HUES64 (cell line): ENCODE data around the gene GIT2.

Source experiments
- H3K27ac ChIP-seq: 2 replicates; pipeline ENCODE4 v1.7.0; 2013; ENCODE audit warnings: low read depth, low read length, inconsistent platforms
- H3K27me3 ChIP-seq: 2 replicates; pipeline ENCODE4 v1.6.1; 2013; ENCODE audit warnings: mild to moderate bottlenecking, low read length; ENCODE audit not compliant: insufficient read depth
- H3K36me3 ChIP-seq: 2 replicates; pipeline ENCODE4 v1.6.1; 2013; ENCODE audit warnings: mild to moderate bottlenecking, low read length; ENCODE audit not compliant: insufficient read depth
- H3K4me1 ChIP-seq: 2 replicates; pipeline ENCODE4 v1.6.1; 2013; ENCODE audit warnings: mild to moderate bottlenecking, low read length, moderate library complexity; ENCODE audit not compliant: insufficient read depth
- H3K4me3 ChIP-seq: 2 replicates; pipeline ENCODE4 v1.5.1; 2013; ENCODE audit warnings: mild to moderate bottlenecking, low read length, moderate library complexity
- H3K9ac ChIP-seq: 2 replicates; pipeline ENCODE4 v1.6.1; 2013; ENCODE audit warnings: mild to moderate bottlenecking, low read depth, low read length
- H3K9me3 ChIP-seq: 2 replicates; pipeline ENCODE4 v1.6.1; 2013; ENCODE audit warnings: low read depth, low read length; ENCODE audit not compliant: insufficient read depth
- WGBS: fragments of 150-250, 120-280 bp; methylation state at CpG from one replicate; pipeline ENCODE4 v1.1.7; 2013; ENCODE audit warnings: missing lambda C conversion rate; 5-methylcytosine and 5-hydroxymethylcytosine counted together

The GIT2 gene

DNA sequence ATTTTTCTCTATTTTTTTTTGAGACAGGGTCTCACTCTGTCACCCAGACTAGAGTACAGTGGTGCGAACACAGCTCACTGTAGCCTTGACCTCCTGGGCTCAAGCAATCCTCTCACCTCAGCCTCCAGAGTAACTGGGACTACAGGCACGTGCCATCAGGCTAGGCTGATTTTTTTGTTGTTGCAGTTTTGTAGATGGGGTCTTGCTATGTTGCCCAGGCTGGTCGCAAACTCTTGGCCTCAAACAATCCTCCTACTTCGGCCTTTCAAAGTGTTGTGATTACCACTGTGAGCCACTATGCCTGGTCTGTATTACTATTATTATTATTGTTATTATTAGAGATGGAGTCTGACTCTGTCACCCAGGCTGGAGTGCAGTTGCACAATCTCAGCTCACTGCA lies 23.3 kb downstream of the GIT2 start:
- H3K9me3 ChIP-seq: no peaks in the 10 kb centered on the region
- no peak overlapping the region for H3K4me3 ChIP-seq
- no peak overlapping the region for H3K27ac ChIP-seq
- H3K36me3 ChIP-seq: peaks cover 36% of the 10 kb centered on the region; the same call in 1 of the 2 replicates
- H3K9ac ChIP-seq: no peak overlapping the region
- 91% methylated on average over 3 of the region's 4 CpGs for WGBS
- H3K27me3 ChIP-seq: no peaks in the 10 kb centered on the region
- H3K4me1 ChIP-seq: no peaks in the 10 kb centered on the region

DNA sequence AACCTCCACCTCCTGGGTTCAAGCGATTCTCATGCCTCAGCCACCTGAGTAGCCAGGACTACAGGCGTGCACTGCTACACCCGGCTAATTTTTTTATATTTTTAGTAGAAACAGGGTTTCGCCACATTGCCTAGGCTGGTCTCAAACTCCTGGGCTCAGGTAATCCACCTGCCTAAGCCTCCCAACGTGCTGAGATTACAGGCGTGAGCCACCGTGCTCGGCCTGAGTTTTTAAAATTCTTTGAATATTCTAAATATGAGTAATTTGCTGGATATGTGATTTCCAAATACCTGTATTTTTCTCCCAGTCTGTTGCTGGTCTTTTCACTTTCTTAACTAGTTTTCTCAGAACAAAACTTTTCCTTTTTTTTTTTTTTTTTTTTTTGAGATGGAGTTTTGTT lies 27.4 kb downstream of the GIT2 start:
- Histone ChIP-seq H3K9me3 (no peaks in the 10 kb centered on the region), H3K9ac (no peak overlapping the region), H3K27me3 (no peaks in the 10 kb centered on the region), H3K4me3 (no peak overlapping the region), H3K27ac (no peak overlapping the region), H3K36me3 (peaks cover 44% of the 10 kb centered on the region), H3K4me1 (no peaks in the 10 kb centered on the region)
- 97% methylated on average over 8 of the region's 8 CpGs for WGBS

DNA sequence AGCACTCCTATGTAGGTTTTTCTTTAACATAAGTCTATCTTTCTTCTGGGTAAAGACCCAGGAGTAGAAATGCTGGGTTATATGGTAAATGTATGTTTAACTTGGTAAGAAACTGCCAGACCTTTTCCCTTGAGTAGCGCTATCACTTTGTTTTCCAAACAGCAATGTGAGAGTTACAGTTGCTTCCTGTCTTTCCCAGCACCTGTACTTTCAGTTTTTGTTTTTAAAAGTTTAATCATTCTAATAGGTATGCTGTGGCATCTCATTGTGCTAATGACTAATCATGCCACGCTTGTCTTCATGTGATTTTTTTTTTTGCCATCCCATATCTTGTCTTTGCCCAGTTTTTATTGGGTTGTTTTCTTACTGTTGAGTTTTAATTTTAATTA lies 28.1 kb downstream of the GIT2 start:
- Histone ChIP-seq H3K9me3 (no peaks in the 10 kb centered on the region), H3K4me1 (no peaks in the 10 kb centered on the region), H3K27me3 (no peaks in the 10 kb centered on the region), H3K4me3 (no peak overlapping the region), H3K9ac (no peak overlapping the region), H3K27ac (no peak overlapping the region), H3K36me3 (peaks cover 51% of the 10 kb centered on the region)
- 94% methylated on average over 2 of the region's 2 CpGs for WGBS

DNA sequence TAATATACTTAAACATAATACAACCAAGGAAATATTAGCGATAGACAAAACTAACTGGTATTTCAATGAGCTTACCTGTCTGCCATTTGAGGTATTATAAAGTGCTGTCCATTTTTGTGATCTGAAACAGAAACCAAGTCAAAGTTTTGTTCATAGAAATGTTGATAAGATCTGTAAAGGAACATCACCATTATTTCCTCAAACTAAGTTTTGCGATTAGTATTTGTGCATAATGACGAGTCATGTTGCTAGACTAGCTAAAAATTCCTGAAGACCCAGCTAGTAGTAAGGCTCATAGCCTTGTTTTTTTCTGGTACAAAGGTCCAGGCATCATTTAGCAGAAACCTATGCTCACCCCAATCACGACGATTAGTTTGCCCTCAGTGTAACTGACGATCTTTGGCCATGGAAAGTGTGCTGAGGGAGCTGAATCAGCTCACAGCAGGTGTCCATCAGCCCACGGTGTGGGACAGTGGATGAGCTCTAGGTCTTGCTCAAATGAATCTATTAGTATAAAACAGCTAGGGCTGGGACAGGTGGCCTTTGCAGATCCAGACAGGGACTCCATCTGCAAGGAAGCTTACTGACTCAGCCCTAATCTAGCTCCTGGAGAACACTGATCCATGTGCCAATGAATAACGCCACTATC lies 28.7 kb downstream of the GIT2 start:
- Histone ChIP-seq H3K36me3 (peaks cover 47% of the 10 kb centered on the region), H3K9ac (no peak overlapping the region), H3K4me3 (no peak overlapping the region), H3K27ac (no peak overlapping the region), H3K9me3 (no peaks in the 10 kb centered on the region), H3K4me1 (no peaks in the 10 kb centered on the region), H3K27me3 (no peaks in the 10 kb centered on the region)
- 87% methylated on average over 8 of the region's 8 CpGs for WGBS

DNA sequence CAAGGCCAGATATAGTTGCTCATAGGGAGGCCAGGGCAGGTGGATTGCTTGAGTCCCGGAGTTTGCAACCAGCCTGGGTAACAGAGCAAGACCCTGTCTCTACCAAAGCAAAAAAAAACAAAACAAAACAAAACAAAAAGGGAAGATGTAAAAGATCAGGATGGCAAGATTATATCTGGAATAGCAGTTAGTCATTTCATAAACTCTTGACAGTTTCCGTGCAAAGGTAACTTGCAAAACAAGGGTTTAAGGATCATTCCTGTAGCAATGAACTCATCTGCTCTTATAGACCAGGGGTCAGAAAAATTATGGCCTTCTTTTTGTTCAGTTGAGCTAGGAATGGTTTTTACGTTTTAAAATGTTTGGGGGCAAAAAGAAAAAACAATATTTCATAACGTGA lies 29.6 kb downstream of the GIT2 start:
- Histone ChIP-seq H3K27me3 (no peaks in the 10 kb centered on the region), H3K27ac (no peak overlapping the region), H3K9ac (no peak overlapping the region), H3K4me1 (no peaks in the 10 kb centered on the region), H3K4me3 (no peak overlapping the region), H3K36me3 (peaks cover 43% of the 10 kb centered on the region), H3K9me3 (no peaks in the 10 kb centered on the region)
- 96% methylated on average over 3 of the region's 4 CpGs for WGBS

- H3K36me3 ChIP-seq: peaks cover 57% of the 10 kb centered on the region
- 84% methylated on average over 3 of the region's 4 CpGs for WGBS
- H3K9me3 ChIP-seq: no peaks in the 10 kb centered on the region
- H3K27ac ChIP-seq: no peak overlapping the region
- H3K9ac ChIP-seq: no peak overlapping the region
- no peaks in the 10 kb centered on the region for H3K4me1 ChIP-seq
- no peaks in the 10 kb centered on the region for H3K27me3 ChIP-seq
- no peak overlapping the region for H3K4me3 ChIP-seq
Measured at GRCh38 chr12:109963743-109964429, 32.3 kb downstream of the GIT2 start.

DNA sequence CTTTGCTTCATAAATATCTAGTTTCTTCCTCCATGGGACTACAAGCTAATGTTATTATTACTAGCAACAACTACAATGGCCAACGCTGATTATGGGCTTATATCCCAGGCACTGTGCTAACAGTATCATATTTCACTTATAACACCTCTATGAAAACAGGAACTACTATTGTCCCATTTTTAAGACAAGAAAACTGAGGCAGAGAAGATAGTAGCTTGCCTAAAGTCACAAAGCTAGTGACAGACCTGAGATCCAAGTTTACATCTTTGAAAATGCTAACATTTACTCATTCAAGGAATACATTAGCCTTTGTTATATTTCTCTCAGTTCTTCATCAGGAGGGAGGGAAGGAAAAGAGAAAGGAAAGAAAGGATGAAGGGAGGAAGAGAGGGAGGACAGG lies 32.8 kb downstream of the GIT2 start:
- H3K4me1 ChIP-seq: no peaks in the 10 kb centered on the region
- no peak overlapping the region for H3K27ac ChIP-seq
- no peak overlapping the region for H3K9ac ChIP-seq
- 95% methylated on average over 1 of the region's 1 CpG for WGBS
- peaks cover 60% of the 10 kb centered on the region for H3K36me3 ChIP-seq
- H3K27me3 ChIP-seq: no peaks in the 10 kb centered on the region
- no peaks in the 10 kb centered on the region for H3K9me3 ChIP-seq
- no peak overlapping the region for H3K4me3 ChIP-seq

GRCh38 chr12:109962398-109962797 lies 33.8 kb downstream of the GIT2 start:
- Histone ChIP-seq H3K4me1 (no peaks in the 10 kb centered on the region), H3K9me3 (no peaks in the 10 kb centered on the region), H3K27me3 (no peaks in the 10 kb centered on the region), H3K36me3 (peaks cover 60% of the 10 kb centered on the region), H3K4me3 (no peak overlapping the region), H3K9ac (no peak overlapping the region), H3K27ac (no peak overlapping the region)
- 81% methylated on average over 3 of the region's 3 CpGs for WGBS

DNA sequence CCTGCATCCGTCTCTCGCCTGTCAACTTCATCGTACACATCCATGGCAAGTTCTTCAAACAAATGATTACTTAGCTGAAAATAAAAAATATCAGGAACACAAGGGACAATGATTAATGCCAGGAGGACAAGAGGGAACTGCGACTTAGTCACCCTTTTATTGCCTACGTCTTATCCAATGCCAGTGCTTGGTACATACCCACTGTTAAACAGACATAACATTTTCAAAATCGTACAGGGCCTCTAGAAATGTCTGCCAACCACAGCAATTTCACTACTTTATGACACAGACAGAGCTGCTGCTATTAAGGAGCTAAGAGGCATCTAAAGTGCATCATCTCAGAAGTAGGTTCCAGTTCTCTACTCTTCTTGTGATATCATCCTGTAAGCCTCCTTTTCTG lies 34.6 kb downstream of the GIT2 start:
- Histone ChIP-seq H3K9ac (no peak overlapping the region), H3K27me3 (no peaks in the 10 kb centered on the region), H3K4me3 (no peak overlapping the region), H3K9me3 (no peaks in the 10 kb centered on the region), H3K4me1 (no peaks in the 10 kb centered on the region), H3K27ac (no peak overlapping the region), H3K36me3 (peaks cover 53% of the 10 kb centered on the region)
- WGBS: 96% methylated on average over 6 of the region's 6 CpGs

DNA sequence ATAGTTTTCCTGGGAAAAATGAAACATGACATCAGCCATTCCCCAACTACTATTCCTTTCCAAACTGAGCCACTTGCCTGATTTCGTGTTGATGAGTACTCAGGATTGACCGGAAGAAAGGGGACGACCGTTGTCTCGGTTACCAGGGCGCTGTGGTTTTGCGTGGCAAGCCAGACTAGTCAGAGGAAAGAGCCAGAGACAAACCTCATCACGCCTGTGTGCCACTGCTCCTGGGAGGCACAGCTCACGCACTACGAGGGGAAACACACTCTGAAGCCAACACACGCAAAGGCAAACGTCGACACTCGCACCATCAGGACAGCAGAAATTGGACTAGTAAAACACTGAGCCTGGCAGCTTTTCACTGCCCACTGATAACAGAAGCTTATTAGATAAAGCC lies 35.0 kb downstream of the GIT2 start:
- WGBS: 95% methylated on average over 14 of the region's 14 CpGs
- H3K4me3 ChIP-seq: no peak overlapping the region
- H3K4me1 ChIP-seq: no peaks in the 10 kb centered on the region
- no peaks in the 10 kb centered on the region for H3K9me3 ChIP-seq
- no peaks in the 10 kb centered on the region for H3K27me3 ChIP-seq
- H3K36me3 ChIP-seq: peaks cover 53% of the 10 kb centered on the region
- no peak overlapping the region for H3K27ac ChIP-seq
- no peak overlapping the region for H3K9ac ChIP-seq

DNA sequence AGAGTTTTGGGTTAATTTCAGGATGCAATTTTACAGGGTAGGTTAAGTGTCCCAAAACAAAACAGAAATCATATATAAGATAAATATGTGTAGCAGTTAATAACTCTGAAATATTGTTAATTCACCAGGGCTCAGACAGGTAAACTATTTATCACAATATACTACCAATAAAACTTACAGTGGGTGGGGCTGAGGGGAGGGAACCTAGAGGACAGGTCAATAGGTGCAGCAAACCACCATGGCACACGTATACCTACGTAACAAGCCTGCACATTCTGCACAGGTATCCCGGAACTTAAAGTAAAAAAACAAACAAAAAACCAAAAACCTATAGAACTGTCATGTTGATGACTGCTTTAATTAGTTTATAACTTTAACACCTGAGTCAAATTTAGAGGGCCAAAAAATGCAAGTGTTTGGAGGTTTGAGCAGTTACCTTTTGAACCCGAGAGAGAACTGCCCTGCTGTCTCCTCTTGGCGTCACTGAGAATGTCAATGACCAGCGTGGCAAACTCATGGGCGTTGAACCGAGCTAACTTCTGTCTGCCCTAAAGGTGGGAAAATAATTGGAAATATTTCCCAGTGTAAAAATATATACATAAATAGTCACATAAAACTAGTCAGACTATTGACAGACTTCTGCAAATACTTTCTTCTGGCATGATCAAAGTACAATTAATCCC lies 36.6 kb downstream of the GIT2 start:
- Histone ChIP-seq H3K27ac (no peak overlapping the region), H3K9ac (no peak overlapping the region), H3K27me3 (no peaks in the 10 kb centered on the region), H3K4me3 (no peak overlapping the region), H3K4me1 (no peaks in the 10 kb centered on the region), H3K9me3 (no peaks in the 10 kb centered on the region), H3K36me3 (peaks cover 42% of the 10 kb centered on the region)
- WGBS: 99% methylated on average over 8 of the region's 8 CpGs
